DOHH2 (cell line): Measurements from ENCODE around the gene ZPBP.

Experiments used
- CTCF ChIP-seq: fragments of 200-600 bp; sonication (generic); IDR thresholded peaks from one replicate; pipeline ENCODE4 v1.5.1; 2014; ENCODE audit warnings: antibody characterized with exemption, mild to moderate bottlenecking, low read depth, low read length; ENCODE audit not compliant: poor library complexity, severe bottlenecking
- EZH2phosphoT487 ChIP-seq: fragments of 200-600 bp; sonication (generic); IDR thresholded peaks from 2 replicates; pipeline ENCODE4 v1.6.1; 2017; ENCODE audit warnings: borderline replicate concordance, mild to moderate bottlenecking, antibody characterized with exemption, low read length, moderate library complexity, mixed read lengths

GRCh38 chr7:50056131-50056530 lies 36.9 kb downstream of the ZPBP start:
- TF ChIP-seq CTCF (no peak), EZH2phosphoT487 (no peak)
